ENCODE measurements around the gene RASSF4.

The RASSF4 gene

GRCh38 chr10:44990965-44991364 is 31.4 kb downstream of the RASSF4 start:
- DNase-seq, result no peak

GRCh38 chr10:44991571-44991970 is 32.0 kb downstream of the RASSF4 start:
- DNase-seq, result no peak

- DNase-seq, result no peak
Measured at GRCh38 chr10:44992070-44992731, 32.6 kb downstream of the RASSF4 start.

- DNase-seq, result no peak
Measured at GRCh38 chr10:44992732-44993225, 33.2 kb downstream of the RASSF4 start.

- no peak for DNase-seq
Measured at GRCh38 chr10:44993226-44993921, 33.8 kb downstream of the RASSF4 start.

GRCh38 chr10:44993922-44994751 is 34.5 kb downstream of the RASSF4 start:
- no peak for DNase-seq

- no peak for DNase-seq
Measured at GRCh38 chr10:44994752-44995530, 35.3 kb downstream of the RASSF4 start.

- no peak for DNase-seq
Measured at GRCh38 chr10:44995581-44995913, 35.9 kb downstream of the RASSF4 start.

GRCh38 chr10:44995914-44996669 is 36.5 kb downstream of the RASSF4 start:
- DNase-seq, result no peak

- no peak for DNase-seq
Measured at GRCh38 chr10:44997105-44997748, 37.6 kb downstream of the RASSF4 start.

- DNase-seq, result no peak
Measured at GRCh38 chr10:44998146-44998631, 38.6 kb downstream of the RASSF4 start.

GRCh38 chr10:45000138-45000751 is 40.6 kb downstream of the RASSF4 start:
- no peak for DNase-seq

- peak; percentile 48 for DNase-seq
Measured at GRCh38 chr10:45000752-45001380, 41.3 kb downstream of the RASSF4 start, which contains the start of gene ZNF22. TSS of gene ZNF22 (plus strand) at chr10:45000923. CDS start at chr10:45003369, 2,446 bp downstream.

- DNase-seq, result peak; percentile 31
Measured at GRCh38 chr10:45001381-45002148, 42.0 kb downstream of the RASSF4 start.

- no peak for DNase-seq
Measured at GRCh38 chr10:45003432-45004000, 43.9 kb downstream of the RASSF4 start.

- no peak for DNase-seq
Measured at GRCh38 chr10:45004661-45005060, 45.1 kb downstream of the RASSF4 start.

GRCh38 chr10:45005284-45005683 is 45.7 kb downstream of the RASSF4 start:
- no peak for DNase-seq

- DNase-seq, result no peak
Measured at GRCh38 chr10:45006276-45007030, 46.9 kb downstream of the RASSF4 start.

Data from NCI-H345 (cell line).